Prostate gland (tissue), 2 donors: ENCODE results near the gene GRM8. TPM values are rescaled to one million over a fixed set of nuclear protein-coding genes. Genes with fewer than 3 reads are reported as not detected.

ENCODE experiments used
- microRNA counts, 2 donors: library from miRNA; unstranded; fragments of <30 nt; microRNA quantifications; one replicate each; lab custom pipeline; 2016 to 2017
- microRNA-seq: library from miRNA; unstranded; fragments of <30 nt; microRNA quantifications from one replicate; pipeline ENCODE4, GENCODE V29; 2016
- small RNA-seq, 2 donors: library from RNA; depleted of rRNA; stranded (forward); fragments of <200 nt; gene quantifications; one replicate each; pipeline ENCODE3, GENCODE V24; 2016
- total RNA-seq, 2 donors: library from RNA; depleted of rRNA; stranded (reverse); fragments of >200 nt; gene quantifications; one replicate each; pipeline ENCODE4 v1.1.0, GENCODE V29; 2016

Gene GRM8
- total RNA-seq, 2 donors from 2014 or later, result 1.3 to 3.7 TPM

MicroRNAs within 50 kb of the gene (microRNA counts, 767-probe panel; counts per million panel counts)
- microRNA hsa-miR-592 (lab: Ali Mortazavi, UCI), result 0 to 431 counts per million in 2 donors

Small RNA genes lying within 50 kb of the gene (microRNA-seq; reads per million reads assigned to microRNA genes)
- gene MIR592, result 0.50 reads per million

Small RNA genes lying within 50 kb of the gene (small RNA-seq; reads per million reads assigned to genes)
- gene MIR592, result 0 to 0.30 reads per million in 2 donors

Other genes with a start within 250 kb of the GRM8 start
- gene ZNF800, start 139.8 kb upstream of the GRM8 start, total RNA-seq, result 10 to 100 TPM; 29.8 to 33.9 TPM